Liver (tissue), 3 donors: ENCODE results near the gene TMEM170B.

Experiments
- SP1 ChIP-seq: IDR thresholded peaks from 2 replicates; pipeline ENCODE4 v1.6.1; 2018; ENCODE audit warnings: antibody characterized with exemption, mild to moderate bottlenecking
- TAF1 ChIP-seq: conservative IDR thresholded peaks from 2 replicates; pipeline ENCODE4 v1.6.1; 2016; ENCODE audit warnings: antibody characterized with exemption, mild to moderate bottlenecking
- TF ChIP-seq, protein P1 (sequence below): fragments of 150-350 bp; IDR thresholded peaks from 2 replicates; pipeline ENCODE4 v1.5.1; 2017; ENCODE audit warnings: improper control_type of control experiment, low read depth, low read length; ENCODE audit not compliant: missing input control
- donor health status: healthy.
- donor health status: healthy.

DNA sequence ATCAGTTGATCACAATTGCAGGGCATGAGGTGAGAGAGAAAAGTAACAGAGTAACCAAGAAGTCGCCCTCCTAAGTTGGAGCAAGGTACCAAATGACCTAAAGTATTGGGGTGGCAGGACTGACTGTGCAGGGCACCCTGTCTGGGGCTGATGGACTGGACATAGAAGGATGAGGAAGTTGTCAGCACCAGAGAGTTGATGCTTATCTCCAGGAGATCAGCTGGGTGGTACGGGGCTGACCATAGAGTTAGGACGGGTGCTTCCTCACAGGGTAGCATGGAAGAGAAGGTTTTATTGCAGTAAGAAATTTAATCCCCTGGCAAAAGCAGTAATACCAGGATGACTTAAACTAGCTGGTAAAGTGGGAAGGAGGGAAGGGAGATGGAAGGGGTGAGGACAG is 66.7 kb downstream of the TMEM170B start:
- TF ChIP-seq, protein P1, sequence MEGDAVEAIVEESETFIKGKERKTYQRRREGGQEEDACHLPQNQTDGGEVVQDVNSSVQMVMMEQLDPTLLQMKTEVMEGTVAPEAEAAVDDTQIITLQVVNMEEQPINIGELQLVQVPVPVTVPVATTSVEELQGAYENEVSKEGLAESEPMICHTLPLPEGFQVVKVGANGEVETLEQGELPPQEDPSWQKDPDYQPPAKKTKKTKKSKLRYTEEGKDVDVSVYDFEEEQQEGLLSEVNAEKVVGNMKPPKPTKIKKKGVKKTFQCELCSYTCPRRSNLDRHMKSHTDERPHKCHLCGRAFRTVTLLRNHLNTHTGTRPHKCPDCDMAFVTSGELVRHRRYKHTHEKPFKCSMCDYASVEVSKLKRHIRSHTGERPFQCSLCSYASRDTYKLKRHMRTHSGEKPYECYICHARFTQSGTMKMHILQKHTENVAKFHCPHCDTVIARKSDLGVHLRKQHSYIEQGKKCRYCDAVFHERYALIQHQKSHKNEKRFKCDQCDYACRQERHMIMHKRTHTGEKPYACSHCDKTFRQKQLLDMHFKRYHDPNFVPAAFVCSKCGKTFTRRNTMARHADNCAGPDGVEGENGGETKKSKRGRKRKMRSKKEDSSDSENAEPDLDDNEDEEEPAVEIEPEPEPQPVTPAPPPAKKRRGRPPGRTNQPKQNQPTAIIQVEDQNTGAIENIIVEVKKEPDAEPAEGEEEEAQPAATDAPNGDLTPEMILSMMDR = no peak
- TF ChIP-seq TAF1 (no peak), SP1 (no peak)
